ENCODE measurements around the gene LIMCH1.

Gene LIMCH1

GRCh38 chr4:41586675-41587225, 48.8 kb downstream of the LIMCH1 start:
- H3K27me3 Mint-ChIP-seq (ENCODE audit: low read depth, poor library complexity): no peaks in the 10 kb centered on the region
- no peak for DNase-seq
- peaks cover 21% of the 10 kb centered on the region for H3K36me3 Mint-ChIP-seq (ENCODE audit: low read depth)
- H3K27ac Mint-ChIP-seq: peak overlapping the region; percentile 61
- peaks cover 22% of the 10 kb centered on the region for H3K9me3 Mint-ChIP-seq
- H3K4me1 Mint-ChIP-seq: peaks cover 28% of the 10 kb centered on the region
- no peak for TF ChIP-seq CTCF (IDR thresholded peaks at IDR 0.05)
- no peak overlapping the region for H3K4me3 Mint-ChIP-seq

DNA sequence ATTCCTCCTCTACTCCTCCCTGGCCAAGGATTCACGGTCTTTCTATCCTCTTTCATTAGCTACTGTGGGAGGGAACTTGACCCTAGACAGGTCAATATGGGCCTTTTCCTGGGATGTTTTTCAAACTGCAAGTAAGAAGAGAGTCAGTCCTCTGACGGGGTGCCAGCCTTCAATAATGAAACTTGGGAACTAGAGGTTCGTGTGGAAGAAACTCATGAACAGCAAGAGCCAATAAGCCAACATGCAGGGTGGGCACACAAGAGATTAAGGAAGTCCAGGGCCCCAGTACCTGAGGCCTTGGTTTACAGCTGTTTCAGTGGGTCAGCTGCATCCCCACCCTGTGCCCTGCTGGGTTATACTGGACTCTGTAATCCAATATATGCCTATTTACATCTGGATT, 49.3 kb downstream of the LIMCH1 start:
- DNase-seq: no peak
- H3K9me3 Mint-ChIP-seq: peaks cover 22% of the 10 kb centered on the region

DNA sequence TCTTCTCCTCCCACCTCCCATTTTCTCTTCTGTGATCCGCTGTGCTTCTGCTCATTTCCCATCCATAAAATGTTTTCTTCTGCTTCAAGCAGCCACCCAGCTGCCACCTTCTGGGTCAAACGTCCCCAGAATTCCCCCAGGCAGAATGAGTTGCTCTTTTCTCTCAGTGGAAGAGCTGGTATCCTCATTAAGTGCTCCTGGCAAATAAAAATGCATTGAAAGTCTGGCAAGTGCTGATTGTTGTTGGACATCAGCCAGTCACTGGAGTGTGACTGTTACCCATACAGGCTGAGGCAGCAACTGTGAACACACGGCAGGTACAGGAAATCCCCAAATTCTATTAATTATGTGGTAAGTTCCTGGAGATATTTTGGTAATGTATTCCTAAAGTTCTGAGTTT, 52.6 kb downstream of the LIMCH1 start:
- no peak for DNase-seq
- H3K27me3 Mint-ChIP-seq (ENCODE audit: low read depth, poor library complexity): no peaks in the 10 kb centered on the region
- H3K4me3 Mint-ChIP-seq: no peak overlapping the region
- peaks cover 1% of the 10 kb centered on the region for H3K36me3 Mint-ChIP-seq (ENCODE audit: low read depth)
- H3K4me1 Mint-ChIP-seq: peaks cover 56% of the 10 kb centered on the region
- peak overlapping the region; percentile 98 for H3K27ac Mint-ChIP-seq
- TF ChIP-seq CTCF (IDR thresholded peaks at IDR 0.05): no peak
- peaks cover 2% of the 10 kb centered on the region for H3K9me3 Mint-ChIP-seq

More for the DNA sequence above, 49.3 kb downstream of the LIMCH1 start:
- H3K4me1 Mint-ChIP-seq: peaks cover 30% of the 10 kb centered on the region
- H3K27ac Mint-ChIP-seq: peak overlapping the region; percentile 61
- no peaks in the 10 kb centered on the region for H3K27me3 Mint-ChIP-seq (ENCODE audit: low read depth, poor library complexity)
- no peak overlapping the region for H3K4me3 Mint-ChIP-seq
- no peak for TF ChIP-seq CTCF (IDR thresholded peaks at IDR 0.05)
- H3K36me3 Mint-ChIP-seq (ENCODE audit: low read depth): peaks cover 21% of the 10 kb centered on the region

DNA sequence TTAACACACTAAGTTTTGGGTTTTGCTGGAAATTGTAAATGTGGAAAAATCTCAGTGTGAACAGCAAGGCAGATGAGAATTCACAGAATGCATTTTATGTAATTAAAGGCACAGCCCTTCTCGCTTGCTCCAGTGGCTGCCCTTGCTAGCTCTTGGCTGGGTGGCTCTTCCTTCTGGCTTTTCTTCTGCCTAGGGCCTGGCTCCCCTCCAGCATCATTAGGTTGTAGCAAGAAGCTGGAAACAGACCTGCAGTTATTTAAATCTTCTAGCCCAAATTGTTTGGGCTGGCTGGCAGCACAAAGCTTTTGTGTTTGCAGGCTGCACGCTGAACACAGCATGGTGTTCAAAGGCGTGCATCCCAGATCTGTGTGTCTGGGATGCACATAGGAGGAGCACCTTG, 56.5 kb downstream of the LIMCH1 start:
- Mint-ChIP-seq H3K36me3 (ENCODE audit: low read depth) (no peaks in the 10 kb centered on the region), H3K27me3 (ENCODE audit: low read depth, poor library complexity) (no peaks in the 10 kb centered on the region), H3K4me1 (peaks cover 78% of the 10 kb centered on the region), H3K4me3 (no peak overlapping the region), H3K27ac (peak overlapping the region; percentile 84), H3K9me3 (no peaks in the 10 kb centered on the region)
- DNase-seq: no peak
- no peak for TF ChIP-seq CTCF (IDR thresholded peaks at IDR 0.05)

DNA sequence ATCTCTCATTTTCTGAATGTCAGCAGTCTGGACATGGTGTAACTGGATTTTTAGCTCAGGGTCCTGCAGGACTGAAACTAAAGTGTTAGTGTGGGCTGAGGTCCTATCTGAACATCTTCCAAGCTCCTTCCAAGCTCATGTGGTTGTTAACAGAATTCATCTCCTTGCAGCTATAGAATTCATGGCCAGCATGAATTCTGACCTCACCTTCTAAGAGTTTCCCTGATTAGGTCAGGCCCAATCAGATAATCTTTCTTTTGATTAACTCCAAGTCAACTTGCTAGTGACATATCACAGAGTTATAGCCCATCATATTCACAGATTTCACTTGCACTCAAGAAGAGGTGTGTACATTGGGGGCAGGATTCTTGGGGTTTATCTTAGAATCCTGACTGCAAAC, 59.5 kb downstream of the LIMCH1 start:
- DNase-seq: no peak
- H3K27ac Mint-ChIP-seq: no peak overlapping the region
- peaks cover 88% of the 10 kb centered on the region for H3K4me1 Mint-ChIP-seq
- H3K4me3 Mint-ChIP-seq: no peak overlapping the region
- no peaks in the 10 kb centered on the region for H3K36me3 Mint-ChIP-seq (ENCODE audit: low read depth)
- no peaks in the 10 kb centered on the region for H3K9me3 Mint-ChIP-seq
- no peaks in the 10 kb centered on the region for H3K27me3 Mint-ChIP-seq (ENCODE audit: low read depth, poor library complexity)
- no peak for TF ChIP-seq CTCF (IDR thresholded peaks at IDR 0.05)

GRCh38 chr4:41598580-41598979, 60.6 kb downstream of the LIMCH1 start:
- H3K4me3 Mint-ChIP-seq: no peak overlapping the region
- no peaks in the 10 kb centered on the region for H3K36me3 Mint-ChIP-seq (ENCODE audit: low read depth)
- no peaks in the 10 kb centered on the region for H3K27me3 Mint-ChIP-seq (ENCODE audit: low read depth, poor library complexity)
- TF ChIP-seq CTCF (IDR thresholded peaks at IDR 0.05): no peak
- no peaks in the 10 kb centered on the region for H3K9me3 Mint-ChIP-seq
- H3K4me1 Mint-ChIP-seq: peaks cover 92% of the 10 kb centered on the region
- no peak for DNase-seq
- no peak overlapping the region for H3K27ac Mint-ChIP-seq
